Measurements from ENCODE around the gene TMEM147.

Gene TMEM147

GRCh38 chr19:35545001-35545854 lies at the start of gene TMEM147:
TSS of gene TMEM147 (plus strand) at chr19:35545626. CDS start at chr19:35545740, 114 bp downstream.
- in situ Hi-C loops (cut with MboI; ENCODE audit: low sequenced_read_pairs): no loop called here

GRCh38 chr19:35497406-35497805 lies 48.0 kb upstream of the TMEM147 start:
- in situ Hi-C loops (cut with MboI; ENCODE audit: low sequenced_read_pairs): no loop called here

GRCh38 chr19:35498220-35498619 lies 47.2 kb upstream of the TMEM147 start:
- in situ Hi-C loops (cut with MboI; ENCODE audit: low sequenced_read_pairs): no loop called here

- in situ Hi-C loops (cut with MboI; ENCODE audit: low sequenced_read_pairs): no loop called here
Observed at GRCh38 chr19:35498984-35499527, 46.4 kb upstream of the TMEM147 start.

- in situ Hi-C loops (cut with MboI; ENCODE audit: low sequenced_read_pairs): no loop called here
Observed at GRCh38 chr19:35500611-35501010, 44.8 kb upstream of the TMEM147 start.

GRCh38 chr19:35501684-35502083 lies 43.7 kb upstream of the TMEM147 start:
- in situ Hi-C loops (cut with MboI; ENCODE audit: low sequenced_read_pairs): no loop called here

- in situ Hi-C loops (cut with MboI; ENCODE audit: low sequenced_read_pairs): no loop called here
Observed at GRCh38 chr19:35502751-35503150, 42.7 kb upstream of the TMEM147 start.

GRCh38 chr19:35506011-35506410 lies 39.4 kb upstream of the TMEM147 start:
- in situ Hi-C loops (cut with MboI; ENCODE audit: low sequenced_read_pairs): no loop called here

- in situ Hi-C loops (cut with MboI; ENCODE audit: low sequenced_read_pairs): no loop called here
Observed at GRCh38 chr19:35507561-35507960, 37.9 kb upstream of the TMEM147 start.

GRCh38 chr19:35508129-35508528 lies 37.3 kb upstream of the TMEM147 start:
- in situ Hi-C loops (cut with MboI; ENCODE audit: low sequenced_read_pairs): no loop called here

- in situ Hi-C loops (cut with MboI; ENCODE audit: low sequenced_read_pairs): no loop called here
Observed at GRCh38 chr19:35509018-35509652, 36.3 kb upstream of the TMEM147 start.

- in situ Hi-C loops (cut with MboI; ENCODE audit: low sequenced_read_pairs): no loop called here
Observed at GRCh38 chr19:35509861-35510625, 35.4 kb upstream of the TMEM147 start.

- in situ Hi-C loops (cut with MboI; ENCODE audit: low sequenced_read_pairs): no loop called here
Observed at GRCh38 chr19:35510626-35510964, 34.8 kb upstream of the TMEM147 start.

- in situ Hi-C loops (cut with MboI; ENCODE audit: low sequenced_read_pairs): no loop called here
Observed at GRCh38 chr19:35511337-35511736, 34.1 kb upstream of the TMEM147 start.

GRCh38 chr19:35512831-35513627 lies 32.4 kb upstream of the TMEM147 start:
- in situ Hi-C loops (cut with MboI; ENCODE audit: low sequenced_read_pairs): no loop called here

GRCh38 chr19:35513628-35514281 lies 31.7 kb upstream of the TMEM147 start, which contains the start of gene DMKN:
TSS of gene DMKN (minus strand) at chr19:35513649. CDS start at chr19:35513475, 174 bp downstream.
- in situ Hi-C loops (cut with MboI; ENCODE audit: low sequenced_read_pairs): no loop called here

- in situ Hi-C loops (cut with MboI; ENCODE audit: low sequenced_read_pairs): no loop called here
Observed at GRCh38 chr19:35514282-35514809, 31.1 kb upstream of the TMEM147 start.

- in situ Hi-C loops (cut with MboI; ENCODE audit: low sequenced_read_pairs): no loop called here
Observed at GRCh38 chr19:35516310-35516709, 29.1 kb upstream of the TMEM147 start.

GRCh38 chr19:35517342-35517741 lies 28.1 kb upstream of the TMEM147 start:
- in situ Hi-C loops (cut with MboI; ENCODE audit: low sequenced_read_pairs): no loop called here

- in situ Hi-C loops (cut with MboI; ENCODE audit: low sequenced_read_pairs): no loop called here
Observed at GRCh38 chr19:35518313-35518712, 27.1 kb upstream of the TMEM147 start.

Measured in HL-60/S4 treated with retinoic acid at 250 ng/mL for 4 days and 3 days (cell line).